Measurements from ENCODE around the gene ANKDD1A.

Gene ANKDD1A

GRCh38 chr15:64926661-64927060, 15.0 kb downstream of the ANKDD1A start:
- no peak for DNase-seq

- DNase-seq = peak; percentile 23
Measured at GRCh38 chr15:64928626-64929220, 17.0 kb downstream of the ANKDD1A start.

- peak; percentile 12 for DNase-seq
Measured at GRCh38 chr15:64930019-64930652, 18.4 kb downstream of the ANKDD1A start.

DNA sequence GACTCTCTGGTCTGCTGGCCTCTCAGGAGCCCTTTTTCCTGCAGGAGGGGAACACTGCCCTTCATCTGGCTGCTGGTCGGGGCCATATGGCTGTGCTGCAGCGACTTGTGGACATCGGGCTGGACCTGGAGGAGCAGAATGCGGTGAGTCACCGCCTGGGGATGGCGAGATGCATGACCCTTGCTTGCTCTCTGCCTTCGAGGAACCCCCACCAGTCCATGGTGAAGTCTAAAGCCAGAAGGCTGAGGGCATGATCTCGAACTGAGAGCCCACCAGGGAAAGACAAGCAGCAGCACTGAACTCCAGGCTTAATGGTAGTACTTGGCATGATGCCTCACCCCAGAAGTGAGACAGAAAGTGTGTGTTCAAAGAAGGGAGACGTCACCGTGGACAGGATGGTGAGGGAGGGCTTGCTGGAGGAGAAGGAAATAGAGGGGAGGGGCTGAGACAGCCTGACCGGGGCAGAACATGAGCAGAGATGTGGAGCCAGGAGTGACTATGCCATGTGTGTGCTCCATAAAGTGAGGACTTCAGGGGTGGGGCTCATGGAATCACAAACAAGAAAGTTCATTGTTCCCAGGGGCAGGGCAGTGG, 19.2 kb downstream of the ANKDD1A start:
- DNase-seq = peak; percentile 47

DNA sequence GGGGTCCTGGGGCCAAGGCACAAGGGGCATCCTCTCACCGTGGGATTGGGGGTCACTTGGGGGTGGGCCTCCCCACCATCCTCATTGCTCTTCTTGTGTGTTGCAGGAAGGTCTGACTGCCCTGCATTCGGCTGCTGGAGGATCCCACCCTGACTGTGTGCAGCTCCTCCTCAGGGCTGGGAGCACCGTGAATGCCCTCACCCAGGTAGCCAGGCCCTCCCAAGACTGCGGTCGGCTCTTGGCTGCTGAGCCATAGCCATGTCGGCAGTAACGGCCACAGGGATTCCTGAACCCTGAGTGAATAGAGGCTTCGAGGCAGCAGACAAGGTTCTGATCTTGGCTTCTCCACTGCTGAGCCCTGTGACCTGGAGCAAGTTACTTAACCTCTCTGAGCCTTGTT, 19.7 kb downstream of the ANKDD1A start:
- DNase-seq = peak; percentile 39

DNA sequence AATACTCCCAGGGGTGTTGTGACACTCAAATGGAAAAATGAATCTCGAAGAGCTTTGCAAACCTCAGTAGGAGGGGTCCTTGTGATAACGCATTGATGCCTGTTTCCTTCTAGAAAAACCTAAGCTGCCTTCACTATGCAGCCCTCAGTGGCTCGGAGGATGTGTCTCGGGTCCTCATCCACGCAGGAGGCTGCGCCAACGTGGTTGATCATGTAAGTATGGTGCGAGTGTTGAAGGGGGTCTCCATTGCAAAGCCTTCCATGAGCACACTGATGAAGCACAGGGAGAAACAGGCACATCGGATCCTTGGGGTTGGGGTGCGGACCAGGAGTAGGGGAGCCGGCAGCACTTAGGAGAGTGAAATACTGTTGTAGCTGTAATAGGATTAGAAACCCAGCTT, 22.3 kb downstream of the ANKDD1A start:
- peak; percentile 25 for DNase-seq

GRCh38 chr15:64938192-64938591, 26.5 kb downstream of the ANKDD1A start:
- DNase-seq = no peak

DNA sequence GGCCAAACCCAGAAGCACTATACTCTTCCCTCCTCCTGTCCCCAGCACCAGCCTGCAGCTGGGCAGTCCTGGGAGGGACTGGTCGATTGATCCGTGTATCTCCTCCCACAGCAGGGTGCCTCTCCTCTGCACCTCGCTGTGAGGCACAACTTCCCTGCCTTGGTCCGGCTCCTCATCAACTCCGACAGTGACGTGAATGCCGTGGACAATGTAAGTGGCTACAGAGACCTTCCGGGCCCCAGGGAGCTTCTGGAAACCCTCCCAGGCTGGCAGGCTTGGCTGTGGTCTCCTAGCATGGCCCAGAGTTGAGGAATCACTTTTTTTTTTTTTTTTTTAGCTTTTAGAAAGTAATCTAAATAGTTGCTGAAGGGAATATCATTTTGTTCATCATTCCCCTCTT, 30.7 kb downstream of the ANKDD1A start:
- no peak for DNase-seq

- no peak for DNase-seq
Measured at GRCh38 chr15:64943512-64944225, 32.0 kb downstream of the ANKDD1A start.

DNA sequence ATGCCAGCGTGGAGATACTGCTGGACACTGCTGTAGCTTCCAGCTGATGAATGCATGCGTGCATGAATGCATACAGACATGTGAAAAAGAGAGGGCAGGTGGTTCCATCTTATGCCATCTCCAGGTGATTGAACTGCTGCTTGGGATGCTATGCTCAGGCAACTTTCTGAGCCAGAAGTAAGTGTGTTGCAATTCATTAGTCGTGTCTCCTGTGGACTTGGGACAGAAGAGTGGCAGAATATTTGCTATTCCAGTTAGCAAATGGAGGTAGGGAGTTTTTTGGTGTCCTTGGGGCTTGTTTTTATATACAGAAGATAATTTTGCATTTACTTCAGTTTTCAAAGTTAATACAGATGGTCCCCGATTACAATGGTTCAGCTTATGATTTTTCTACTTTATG, 33.3 kb downstream of the ANKDD1A start:
- no peak for DNase-seq

DNA sequence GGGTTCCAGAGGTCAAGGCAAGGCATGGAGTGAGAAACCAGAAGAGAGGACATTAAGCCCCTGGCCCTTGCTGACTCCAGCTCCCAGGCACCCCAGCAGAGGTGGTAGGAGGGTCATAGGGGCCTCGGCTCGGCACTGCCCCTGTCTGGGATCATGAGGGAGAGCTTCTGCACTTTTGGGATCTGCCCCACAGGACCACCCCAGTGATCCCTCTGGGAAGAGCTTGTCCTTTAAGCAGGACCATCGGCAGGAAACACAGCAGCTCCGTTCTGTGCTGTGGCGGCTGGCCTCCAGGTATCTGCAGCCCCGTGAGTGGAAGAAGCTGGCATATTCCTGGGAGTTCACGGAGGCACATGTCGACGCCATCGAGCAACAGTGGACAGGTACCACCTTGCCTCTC, 35.5 kb downstream of the ANKDD1A start:
- no peak for DNase-seq

GRCh38 chr15:64948916-64949315, 37.2 kb downstream of the ANKDD1A start:
- no peak for DNase-seq

DNA sequence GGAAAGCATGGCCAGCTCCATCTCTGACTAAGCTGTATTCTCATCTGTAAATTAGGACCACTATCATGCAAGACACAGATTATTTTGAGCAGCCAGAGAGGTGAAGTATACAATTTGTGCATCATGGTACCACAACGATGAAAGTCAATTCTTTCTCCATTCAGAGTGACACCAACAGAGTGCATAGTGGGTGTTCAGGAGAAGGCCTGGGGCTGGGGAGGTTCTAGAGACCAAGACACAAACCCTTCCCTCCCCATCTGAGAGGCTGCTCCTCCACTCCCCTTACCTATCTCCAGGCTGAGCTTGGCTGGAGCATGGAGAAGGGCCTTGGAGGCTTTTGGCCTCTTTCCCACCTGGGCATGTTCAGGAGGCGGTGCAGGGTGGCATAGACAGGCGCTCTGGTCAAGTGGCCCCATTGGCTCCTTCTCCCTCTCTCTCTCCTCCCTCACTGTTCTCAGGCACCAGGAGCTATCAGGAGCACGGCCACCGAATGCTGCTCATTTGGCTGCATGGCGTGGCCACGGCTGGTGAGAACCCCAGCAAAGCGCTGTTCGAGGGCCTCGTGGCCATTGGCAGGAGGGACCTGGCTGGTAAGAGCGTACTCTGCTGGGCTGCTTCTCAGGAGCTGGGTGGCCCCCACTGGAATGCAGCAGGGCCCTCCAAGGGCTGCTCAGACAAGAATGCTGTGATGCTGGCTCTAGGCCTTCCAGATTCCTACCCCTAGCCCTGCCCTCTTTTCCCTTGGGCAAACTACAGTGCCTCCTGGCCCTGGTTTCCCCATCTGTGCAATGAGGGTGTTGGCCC, 37.9 kb downstream of the ANKDD1A start:
- no peak for DNase-seq

GRCh38 chr15:64950888-64951287, 39.2 kb downstream of the ANKDD1A start:
- no peak for DNase-seq

DNA sequence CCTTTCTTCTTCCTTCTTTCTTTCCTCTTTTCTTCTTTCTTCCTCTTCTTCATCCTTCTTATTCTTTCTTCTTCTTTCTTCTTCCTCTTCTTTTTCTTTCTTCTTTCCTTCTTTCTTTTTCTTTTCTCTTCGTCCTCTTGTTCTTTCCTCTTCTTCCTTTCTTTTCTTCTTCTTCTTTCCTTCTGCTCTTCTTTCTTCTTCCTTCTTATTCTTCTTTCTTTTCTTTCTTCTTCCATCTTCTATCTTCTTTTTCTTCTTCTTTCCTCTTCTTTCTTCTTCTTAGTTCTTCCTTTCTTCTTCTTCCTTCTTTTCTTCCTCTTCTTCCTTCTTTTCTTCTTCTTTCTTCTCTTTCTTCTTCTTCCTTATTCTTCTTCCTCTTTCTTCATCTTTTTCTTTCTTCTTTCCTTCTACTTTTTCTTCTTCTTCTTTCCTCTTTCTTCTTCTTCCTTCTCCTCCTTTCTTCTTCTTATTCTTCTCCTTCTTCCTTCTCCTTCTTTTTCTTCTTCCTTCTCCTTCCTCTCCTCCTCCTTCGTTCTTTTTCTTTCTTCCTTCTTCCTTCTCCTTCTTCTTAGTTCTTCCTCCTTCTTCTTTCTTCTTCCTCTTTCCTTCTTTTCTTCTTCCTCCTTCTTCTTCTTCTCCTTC, 40.2 kb downstream of the ANKDD1A start:
- no peak for DNase-seq

DNA sequence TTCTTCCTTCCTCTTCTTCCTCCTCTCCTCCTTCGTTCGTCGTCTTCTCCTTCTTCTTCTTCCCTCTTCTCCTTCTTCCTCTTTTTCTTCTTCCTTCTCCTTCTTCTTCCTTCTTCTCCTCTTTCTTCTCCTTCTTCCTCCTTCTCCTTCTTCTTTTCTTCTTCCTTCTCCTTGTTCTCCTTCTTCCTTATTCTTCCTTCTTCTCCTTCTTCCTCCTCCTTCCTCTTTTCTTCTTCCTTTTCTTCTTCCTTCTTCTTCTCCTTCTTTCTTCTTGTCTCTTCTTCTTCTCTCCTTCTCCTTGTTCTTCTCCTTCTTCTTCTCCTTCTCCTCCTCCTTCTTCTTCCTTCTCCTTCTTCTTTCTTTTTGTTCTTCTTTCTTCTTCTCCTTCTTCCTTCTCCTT, 42.7 kb downstream of the ANKDD1A start:
- no peak for DNase-seq

DNA sequence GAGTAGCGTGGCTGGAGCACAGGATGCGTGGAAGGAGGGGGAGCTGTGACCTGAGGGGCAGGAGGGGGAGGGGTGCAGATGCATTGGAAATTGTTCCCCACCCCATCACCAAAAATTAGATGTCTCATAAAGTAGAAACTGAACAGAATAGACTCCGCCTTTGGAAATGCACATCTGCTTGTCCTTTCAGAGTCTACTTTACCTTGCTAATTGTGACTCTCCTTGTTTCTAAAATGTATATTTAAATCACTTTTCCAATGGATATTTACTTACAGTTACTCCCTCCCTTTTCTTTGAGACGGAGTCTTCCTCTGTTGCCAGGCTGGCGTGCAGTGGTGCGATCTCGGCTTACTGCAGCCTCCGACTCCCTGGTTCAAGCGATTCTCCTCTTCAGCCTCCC, 47.4 kb downstream of the ANKDD1A start:
- no peak for DNase-seq

DNA sequence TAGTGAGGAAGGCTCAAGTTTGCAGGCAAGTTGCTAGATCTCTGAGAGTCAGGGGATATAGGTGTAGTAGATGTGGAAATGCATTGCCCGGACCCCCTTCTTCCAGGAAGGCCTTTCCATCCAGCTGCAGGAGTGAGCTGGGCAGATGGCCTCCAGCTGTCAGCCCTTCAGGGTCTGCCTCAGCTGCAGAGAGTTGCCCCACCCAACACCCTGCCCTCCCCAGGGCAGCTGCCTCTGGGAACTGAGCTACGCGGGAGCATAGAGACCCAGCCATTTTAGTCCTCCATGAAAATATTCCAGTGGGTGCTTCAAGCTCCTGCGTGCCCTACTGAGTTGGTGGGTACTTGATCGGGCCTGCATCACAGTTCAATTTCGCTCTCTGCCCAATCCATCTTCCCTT, 48.5 kb downstream of the ANKDD1A start:
- DNase-seq = no peak

DNA sequence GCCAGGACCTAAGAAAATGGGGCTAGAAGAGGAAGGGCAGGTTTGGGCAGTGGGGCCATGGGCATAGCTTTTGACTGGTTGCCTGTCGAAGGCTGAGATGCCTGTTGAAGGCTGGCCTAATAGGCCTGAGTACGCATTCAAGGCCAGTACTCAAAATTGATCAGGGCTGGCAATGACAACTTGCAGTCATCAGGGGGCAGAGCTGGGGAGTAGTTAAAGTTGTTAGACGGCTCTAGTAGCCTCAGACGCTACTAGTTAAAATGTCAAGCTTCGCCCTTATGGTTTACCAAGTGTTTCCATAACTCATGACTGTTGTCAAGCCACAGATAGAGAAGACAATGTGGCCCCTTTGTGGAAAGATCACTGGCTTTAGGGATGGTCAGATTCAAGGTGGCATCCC, 49.3 kb downstream of the ANKDD1A start:
- DNase-seq = no peak

DNA sequence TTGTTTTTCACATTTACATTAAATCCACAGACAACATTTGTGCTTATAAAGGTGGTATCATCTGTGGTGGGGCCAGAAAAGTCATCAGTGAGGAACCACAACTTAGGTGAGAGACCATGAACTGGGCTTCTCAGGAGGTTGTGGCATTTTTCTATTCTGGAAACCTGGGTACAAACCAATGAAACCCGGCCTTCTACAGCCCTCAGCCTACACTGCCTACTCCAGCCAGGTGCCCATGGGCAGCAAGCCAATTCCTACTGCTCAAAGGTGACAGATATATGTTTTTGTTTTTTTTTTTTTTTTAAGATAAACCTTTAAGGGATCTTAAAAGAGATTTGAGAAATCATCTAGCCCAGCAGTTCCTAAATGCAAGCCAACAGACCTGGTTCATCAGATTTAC, 57.7 kb downstream of the ANKDD1A start:
- DNase-seq = no peak

- DNase-seq = no peak
Measured at GRCh38 chr15:64970698-64971097, 59.0 kb downstream of the ANKDD1A start.

GRCh38 chr15:64975390-64975789, 63.7 kb downstream of the ANKDD1A start:
- DNase-seq = no peak

DNA sequence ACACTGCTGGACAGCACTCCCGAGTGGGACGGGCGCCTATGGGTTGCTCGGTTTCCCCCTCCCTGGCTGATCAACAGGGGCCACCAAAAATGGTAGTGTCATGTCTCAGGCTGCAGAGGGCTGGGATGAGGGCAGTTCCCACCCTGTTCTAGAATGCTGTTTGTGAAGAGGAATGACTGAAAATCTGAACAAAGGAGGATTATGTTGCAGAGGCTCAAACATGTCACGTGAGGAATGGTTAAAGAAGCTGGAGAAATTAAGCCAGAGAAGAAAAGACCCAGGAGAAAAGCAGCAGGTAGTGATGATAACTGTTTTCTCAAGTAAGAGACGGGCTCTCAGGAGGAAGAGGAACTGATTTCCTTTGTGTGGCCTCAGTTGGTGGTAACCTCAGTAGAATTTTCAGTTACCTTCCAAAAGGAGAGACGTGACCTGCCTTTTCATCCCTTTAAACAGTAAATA, 67.6 kb downstream of the ANKDD1A start:
- no peak for DNase-seq
